SU-DHL-6 (cell line): ENCODE measurements around the gene EGLN1.

Experiments
- H2AFZ ChIP-seq: fragments of 200-600 bp; sonication (generic); 2 replicates; pipeline ENCODE4 v1.6.1; 2014; ENCODE audit warnings: low read depth, mild to moderate bottlenecking, moderate library complexity, mixed read lengths, antibody characterized with exemption, low read length; ENCODE audit not compliant: severe bottlenecking
- H3F3A ChIP-seq: fragments of 200-600 bp; shearing (Covaris generic); 2 replicates; pipeline ENCODE4 v1.6.0; 2016; ENCODE audit warnings: antibody characterized with exemption, mild to moderate bottlenecking; ENCODE audit not compliant: insufficient read depth
- H3K27ac ChIP-seq: fragments of 200-600 bp; sonication (generic); 2 replicates; pipeline ENCODE4 v1.5.1; 2016; ENCODE audit warnings: low read depth, mild to moderate bottlenecking, low read length, moderate library complexity, mixed read lengths
- H3K27me3 ChIP-seq: fragments of 200-600 bp; sonication (generic), shearing (Covaris generic); 2 replicates; pipeline ENCODE4 v1.6.0; 2014; ENCODE audit warnings: mild to moderate bottlenecking, low read length
- H3K36me3 ChIP-seq: fragments of 200-600 bp; sonication (generic); 2 replicates; pipeline ENCODE4 v1.6.1; 2014; ENCODE audit warnings: mild to moderate bottlenecking, low read length, mixed read lengths
- H3K4me2 ChIP-seq: fragments of 300-600, 200-600 bp; shearing (Covaris generic), sonication (generic); 2 replicates; pipeline ENCODE4 v1.6.0; 2014; ENCODE audit warnings: low read length, low read depth, mild to moderate bottlenecking; ENCODE audit not compliant: poor library complexity, severe bottlenecking
- H3K4me3 ChIP-seq: fragments of 200-600 bp; sonication (generic); 2 replicates; pipeline ENCODE4 v1.5.1; 2014; ENCODE audit warnings: antibody characterized with exemption, low read length, mild to moderate bottlenecking, mixed read lengths; ENCODE audit not compliant: insufficient read depth, poor library complexity, severe bottlenecking
- H3K79me2 ChIP-seq: fragments of 200-600 bp; sonication (generic); 2 replicates; pipeline ENCODE4 v1.6.1; 2014; ENCODE audit warnings: mild to moderate bottlenecking, low read length, moderate library complexity; ENCODE audit not compliant: insufficient read depth
- H3K9ac ChIP-seq: fragments of 200-600 bp; sonication (generic); 2 replicates; pipeline ENCODE4 v1.7.0; 2014; ENCODE audit warnings: mild to moderate bottlenecking, low read length
- H3K9me2 ChIP-seq: fragments of 200-600 bp; sonication (generic); replicated peaks from 2 replicates; pipeline ENCODE4 v1.6.1; 2014; ENCODE audit warnings: low read length; ENCODE audit not compliant: insufficient read depth
- H3K9me3 ChIP-seq: fragments of 200-600 bp; sonication (generic); 2 replicates; pipeline ENCODE4 v1.6.1; 2014; ENCODE audit warnings: low read length, mixed read lengths; ENCODE audit not compliant: insufficient read depth
- H4K20me1 ChIP-seq: fragments of 200-600 bp; sonication (generic); 2 replicates; pipeline ENCODE4 v1.6.1; 2014; ENCODE audit warnings: low read depth, mild to moderate bottlenecking, antibody characterized with exemption, low read length, moderate library complexity, mixed read lengths
- EZH2phosphoT487 ChIP-seq: fragments of 200-600 bp; sonication (generic), shearing (Covaris generic); conservative IDR thresholded peaks from 2 replicates; pipeline ENCODE4 v1.6.1; 2018; ENCODE audit warnings: mild to moderate bottlenecking, antibody characterized with exemption, low read length, moderate library complexity, mixed read lengths
- TF ChIP-seq, protein P1 (sequence below): fragments of 200-600 bp; sonication (generic); IDR thresholded peaks from one replicate; pipeline ENCODE4 v1.5.1; 2017; ENCODE audit warnings: antibody characterized with exemption, mild to moderate bottlenecking, low read length, moderate library complexity; ENCODE audit not compliant: insufficient read depth, poor library complexity, severe bottlenecking

The EGLN1 gene

GRCh38 chr1:231385416-231385748, 36.7 kb downstream of the EGLN1 start:
- Histone ChIP-seq H4K20me1 (peaks cover 10% of the 10 kb centered on the region; the same call in 1 of the 2 replicates), H3K9me2 (no peaks in the 10 kb centered on the region), H3K27ac (no peak overlapping the region), H2AFZ (no peak overlapping the region), H3K36me3 (no peaks in the 10 kb centered on the region), H3K9ac (no peak overlapping the region), H3K9me3 (no peaks in the 10 kb centered on the region), H3F3A (no peaks in the 10 kb centered on the region), H3K27me3 (no peaks in the 10 kb centered on the region), H3K4me3 (no peak overlapping the region), H3K79me2 (no peaks in the 10 kb centered on the region), H3K4me2 (no peak overlapping the region)
- TF ChIP-seq EZH2phosphoT487: no peak
- TF ChIP-seq, protein P1, sequence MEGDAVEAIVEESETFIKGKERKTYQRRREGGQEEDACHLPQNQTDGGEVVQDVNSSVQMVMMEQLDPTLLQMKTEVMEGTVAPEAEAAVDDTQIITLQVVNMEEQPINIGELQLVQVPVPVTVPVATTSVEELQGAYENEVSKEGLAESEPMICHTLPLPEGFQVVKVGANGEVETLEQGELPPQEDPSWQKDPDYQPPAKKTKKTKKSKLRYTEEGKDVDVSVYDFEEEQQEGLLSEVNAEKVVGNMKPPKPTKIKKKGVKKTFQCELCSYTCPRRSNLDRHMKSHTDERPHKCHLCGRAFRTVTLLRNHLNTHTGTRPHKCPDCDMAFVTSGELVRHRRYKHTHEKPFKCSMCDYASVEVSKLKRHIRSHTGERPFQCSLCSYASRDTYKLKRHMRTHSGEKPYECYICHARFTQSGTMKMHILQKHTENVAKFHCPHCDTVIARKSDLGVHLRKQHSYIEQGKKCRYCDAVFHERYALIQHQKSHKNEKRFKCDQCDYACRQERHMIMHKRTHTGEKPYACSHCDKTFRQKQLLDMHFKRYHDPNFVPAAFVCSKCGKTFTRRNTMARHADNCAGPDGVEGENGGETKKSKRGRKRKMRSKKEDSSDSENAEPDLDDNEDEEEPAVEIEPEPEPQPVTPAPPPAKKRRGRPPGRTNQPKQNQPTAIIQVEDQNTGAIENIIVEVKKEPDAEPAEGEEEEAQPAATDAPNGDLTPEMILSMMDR: no peak

DNA sequence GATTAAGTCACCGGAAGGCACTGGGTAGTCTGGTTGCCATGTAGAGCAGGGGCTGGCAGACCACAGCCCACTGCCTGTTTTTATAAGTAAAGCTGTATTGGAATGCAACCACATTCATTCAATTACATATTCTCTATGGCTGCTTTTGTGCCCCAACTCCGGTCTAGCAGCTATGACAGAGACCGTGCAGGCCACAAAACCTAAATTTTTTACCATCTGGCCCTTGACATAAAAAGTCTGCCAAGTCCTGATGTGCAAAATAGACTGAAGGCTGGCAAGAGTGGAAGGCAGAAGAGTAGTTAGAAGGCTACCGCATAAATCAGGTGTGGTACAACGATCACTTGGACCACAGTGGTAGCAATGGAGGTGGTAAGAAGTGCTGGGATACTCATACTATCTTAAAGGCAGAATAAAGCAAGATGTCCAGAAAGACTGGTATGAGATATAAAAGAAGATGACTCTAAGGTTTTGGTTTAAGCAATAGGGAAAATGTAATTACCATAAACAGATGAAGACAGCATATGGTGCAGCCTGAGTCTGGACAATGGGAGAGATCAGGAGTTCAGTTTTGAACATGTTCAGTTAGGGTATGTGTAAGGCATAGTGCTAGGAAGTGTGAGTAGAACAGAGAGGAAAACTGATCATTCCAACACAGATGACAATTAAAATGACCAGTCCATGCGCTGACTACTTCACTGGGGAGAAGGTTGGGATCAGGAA, 37.2 kb downstream of the EGLN1 start:
- Histone ChIP-seq H2AFZ (no peak overlapping the region), H3K4me2 (no peak overlapping the region), H3K27ac (no peak overlapping the region), H3K36me3 (no peaks in the 10 kb centered on the region), H3K9me2 (no peaks in the 10 kb centered on the region), H3K9ac (no peak overlapping the region), H3K4me3 (no peak overlapping the region), H3K27me3 (no peaks in the 10 kb centered on the region), H3K79me2 (no peaks in the 10 kb centered on the region), H3K9me3 (no peaks in the 10 kb centered on the region), H3F3A (no peaks in the 10 kb centered on the region), H4K20me1 (peaks cover 10% of the 10 kb centered on the region; the same call in 1 of the 2 replicates)
- no peak for TF ChIP-seq EZH2phosphoT487
- TF ChIP-seq, protein P1: no peak

- no peak overlapping the region for H3K4me3 ChIP-seq
- H2AFZ ChIP-seq: no peak overlapping the region
- no peaks in the 10 kb centered on the region for H3K27me3 ChIP-seq
- H3K27ac ChIP-seq: no peak overlapping the region
- no peak overlapping the region for H3K9ac ChIP-seq
- no peaks in the 10 kb centered on the region for H3K9me3 ChIP-seq
- no peaks in the 10 kb centered on the region for H3F3A ChIP-seq
- H3K9me2 ChIP-seq: no peaks in the 10 kb centered on the region
- peaks cover 10% of the 10 kb centered on the region; the same call in 1 of the 2 replicates for H4K20me1 ChIP-seq
- H3K79me2 ChIP-seq: no peaks in the 10 kb centered on the region
- H3K36me3 ChIP-seq: no peaks in the 10 kb centered on the region
- TF ChIP-seq, protein P1: no peak
- TF ChIP-seq EZH2phosphoT487: no peak
- H3K4me2 ChIP-seq: no peak overlapping the region
Observed at GRCh38 chr1:231383159-231383860, 38.8 kb downstream of the EGLN1 start.
